K562 (cell line): Measurements from ENCODE around the gene TTN. TPM values are rescaled to one million over a fixed set of nuclear protein-coding genes. Genes with fewer than 3 reads are reported as not detected.

Experiments used
- ETV1 ChIP-seq: fragments of 450-650 bp; conservative IDR thresholded peaks from 2 replicates; pipeline ENCODE4 v1.6.1; 2016; ENCODE audit warnings: missing genetic modification characterization, control low read depth, low read depth, missing compliant biosample characterization
- HNRNPLL ChIP-seq: fragments of 200-400 bp; formaldehyde crosslinking; IDR thresholded peaks from 2 replicates; pipeline ENCODE4 v1.6.1; 2017; ENCODE audit warnings: low read length, low read depth, mild to moderate bottlenecking; ENCODE audit not compliant: poor library complexity, severe bottlenecking
- PURB ChIP-seq: sonication (generic); formaldehyde crosslinking; IDR thresholded peaks from 2 replicates; pipeline ENCODE4 v1.9.0; 2021; ENCODE audit warnings: low read depth, mild to moderate bottlenecking, missing genetic modification reagents
- TSHZ1 ChIP-seq: fragments of 250-450 bp; sonication (Bioruptor Pico); IDR thresholded peaks from 2 replicates; pipeline ENCODE4 v1.4.0; 2020; ENCODE audit warnings: mild to moderate bottlenecking, moderate library complexity
- ZBTB33 ChIP-seq: sonication (generic); formaldehyde crosslinking; IDR thresholded peaks from 2 replicates; pipeline ENCODE4 v1.8.1; 2023; ENCODE audit warnings: mild to moderate bottlenecking, missing genetic modification reagents
- ZNF318 ChIP-seq, 2 experiments: fragments of 450-650 bp; IDR thresholded peaks; 2 replicates each; pipeline ENCODE4 v1.6.1; 2016; ENCODE audit warnings: mild to moderate bottlenecking in 2 of 2, borderline replicate concordance in 1 of 2, low read depth in 1 of 2, moderate library complexity in 1 of 2
- polyA plus RNA-seq, 8 experiments: library from polyadenylated mRNA; depleted of rRNA in 4 of 8; stranded (reverse) in 5 of 8; unstranded in 3 of 8; fragments of >200 nt; fragmentation: Nextera tagmentation in 2 of 8; fragmentation: Illumina TruSeq in 1 of 8; extraction: Ambion mirVana in 2 of 8; extraction: Trizol in 1 of 8; gene quantifications; 2 replicates each; pipeline versions ENCODE4 v1.2.1 to v1.2.3, GENCODE V29; 2011 to 2014; ENCODE audit warnings: inconsistent platforms in 1 of 8, missing spikeins in 1 of 8
- total RNA-seq, 7 experiments: library from RNA; depleted of rRNA in 6 of 7; stranded (reverse); fragments of >200 nt in 6 of 7; fragmentation: Illumina TruSeq in 2 of 7; extraction: Trizol in 2 of 7; gene quantifications; 2 replicates each; pipeline versions ENCODE4 v1.2.1 to v1.2.3, GENCODE V29; 2011 to 2021; ENCODE audit warnings: low replicate concordance in 1 of 7

Gene TTN
- total and polyA plus RNA-seq, 9 of the 15 experiments (the other 6 are each of a cell fraction or from before 2014, with no cell fraction given), result under 0.01 to 0.20 (median 0.04) TPM; not detected in 1

GRCh38 chr2:178819147-178819875 lies 12.1 kb upstream of the TTN start (continued):
- TF ChIP-seq HNRNPLL, result no peak
- TF ChIP-seq PURB (CRISPR knock-in tag), result no peak
- no peak for TF ChIP-seq ZBTB33
- TF ChIP-seq ZNF318 (IDR thresholded peaks at IDR 0.05; ENCODE audit: borderline replicate concordance in 1 of 2, low read depth in 1 of 2), result no peak
- TF ChIP-seq ETV1 (tag), result no peak
- TF ChIP-seq TSHZ1 (CRISPR knock-in tag), result no peak
- TF ChIP-seq, all 486 proteins: peak for 0
